Lower lobe of right lung (tissue), 2 donors: Measurements from ENCODE around the gene SCAMP5. TPM values are rescaled to one million over a fixed set of nuclear protein-coding genes. Genes with fewer than 3 reads are reported as not detected.
A peak's percentile ranks its signal among the peaks of the same experiment; 100 is the strongest.

Source experiments
- ATAC-seq, 2 donors: fragments of 200-7000 bp; cut with Tn5 transposase; one replicate each; pipeline ENCODE4 v1.9.1; 2020 to 2022; ENCODE audit warnings: mild to moderate bottlenecking in 2 of 2, moderate library complexity in 2 of 2
- DNase-seq: peaks from one replicate; pipeline ENCODE4 v3.0.0-alpha.2; 2020
- H3K27ac ChIP-seq: fragments of 200-600 bp; one replicate; pipeline ENCODE4 v1.8.0; 2022
- H3K27me3 ChIP-seq: fragments of 200-600 bp; one replicate; pipeline ENCODE4 v1.8.0; 2022; ENCODE audit warnings: low read depth
- H3K36me3 ChIP-seq: fragments of 200-600 bp; one replicate; pipeline ENCODE4 v1.8.0; 2022; ENCODE audit warnings: mild to moderate bottlenecking
- H3K4me1 ChIP-seq: fragments of 200-600 bp; one replicate; pipeline ENCODE4 v1.8.0; 2022
- H3K4me3 ChIP-seq: fragments of 200-600 bp; one replicate; pipeline ENCODE4 v1.8.0; 2022; ENCODE audit warnings: mild to moderate bottlenecking
- H3K9me3 ChIP-seq: fragments of 200-600 bp; one replicate; pipeline ENCODE4 v1.8.0; 2022
- intact Hi-C: fragments of 100-400 bp; cut with DNase I; formaldehyde crosslinking; loops from one replicate; pipeline ENCODE4 v1.11.0; 2022
- total RNA-seq: library from RNA; stranded (reverse); fragmentation: NEBNext Ultra II Directional; extraction: Animal tissue kit (Norgen Biotek cat#: 25700); gene quantifications from one replicate; pipeline ENCODE4 v1.2.1, GENCODE V29; 2021
- TF ChIP-seq, protein P1 (sequence below): fragments of 200-600 bp; IDR thresholded peaks from one replicate; pipeline ENCODE4 v1.8.0; 2022; ENCODE audit warnings: antibody characterized with exemption, mild to moderate bottlenecking
- donor health status: DM: no; HTN: yes; CAD: no; lungs with severe emphysema.

The SCAMP5 gene
- total RNA-seq, 1 donor from 2014 or later, result 1.9 TPM

- H3K27me3 ChIP-seq, result no peaks in the 10 kb centered on the region
- DNase-seq (no peak), ATAC-seq (no peak)
- intact Hi-C loops, result no loop called here
- TF ChIP-seq, protein P1, sequence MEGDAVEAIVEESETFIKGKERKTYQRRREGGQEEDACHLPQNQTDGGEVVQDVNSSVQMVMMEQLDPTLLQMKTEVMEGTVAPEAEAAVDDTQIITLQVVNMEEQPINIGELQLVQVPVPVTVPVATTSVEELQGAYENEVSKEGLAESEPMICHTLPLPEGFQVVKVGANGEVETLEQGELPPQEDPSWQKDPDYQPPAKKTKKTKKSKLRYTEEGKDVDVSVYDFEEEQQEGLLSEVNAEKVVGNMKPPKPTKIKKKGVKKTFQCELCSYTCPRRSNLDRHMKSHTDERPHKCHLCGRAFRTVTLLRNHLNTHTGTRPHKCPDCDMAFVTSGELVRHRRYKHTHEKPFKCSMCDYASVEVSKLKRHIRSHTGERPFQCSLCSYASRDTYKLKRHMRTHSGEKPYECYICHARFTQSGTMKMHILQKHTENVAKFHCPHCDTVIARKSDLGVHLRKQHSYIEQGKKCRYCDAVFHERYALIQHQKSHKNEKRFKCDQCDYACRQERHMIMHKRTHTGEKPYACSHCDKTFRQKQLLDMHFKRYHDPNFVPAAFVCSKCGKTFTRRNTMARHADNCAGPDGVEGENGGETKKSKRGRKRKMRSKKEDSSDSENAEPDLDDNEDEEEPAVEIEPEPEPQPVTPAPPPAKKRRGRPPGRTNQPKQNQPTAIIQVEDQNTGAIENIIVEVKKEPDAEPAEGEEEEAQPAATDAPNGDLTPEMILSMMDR, result no peak
- H3K27ac ChIP-seq, result no peak overlapping the region
- no peak overlapping the region for H3K4me3 ChIP-seq
- no peaks in the 10 kb centered on the region for H3K9me3 ChIP-seq
- no peaks in the 10 kb centered on the region for H3K36me3 ChIP-seq
- peaks cover 37% of the 10 kb centered on the region for H3K4me1 ChIP-seq
Measured at GRCh38 chr15:75068748-75069147, 73.4 kb downstream of the SCAMP5 start.

- no peaks in the 10 kb centered on the region for H3K9me3 ChIP-seq
- H3K4me1 ChIP-seq, result peaks cover 37% of the 10 kb centered on the region
- ATAC-seq (peak; percentile 68 to 84), DNase-seq (no peak)
- no peaks in the 10 kb centered on the region for H3K27me3 ChIP-seq
- TF ChIP-seq, protein P1, result no peak
- intact Hi-C loops, result no loop called here
- no peak overlapping the region for H3K4me3 ChIP-seq
- H3K27ac ChIP-seq, result no peak overlapping the region
- no peaks in the 10 kb centered on the region for H3K36me3 ChIP-seq
Measured at GRCh38 chr15:75069301-75069925, 74.0 kb downstream of the SCAMP5 start.

- Histone ChIP-seq H3K4me3 (no peak overlapping the region), H3K36me3 (no peaks in the 10 kb centered on the region), H3K9me3 (no peaks in the 10 kb centered on the region), H3K27ac (no peak overlapping the region), H3K4me1 (peaks cover 25% of the 10 kb centered on the region), H3K27me3 (no peaks in the 10 kb centered on the region)
- intact Hi-C loops, result no loop called here
- ATAC-seq (no peak), DNase-seq (no peak)
- TF ChIP-seq, protein P1, result no peak
Measured at GRCh38 chr15:75070674-75071073, 75.3 kb downstream of the SCAMP5 start.

Other genes with a start within 250 kb of the SCAMP5 start
- not detected for gene CYP1A2, start 246.7 kb upstream of the SCAMP5 start, total RNA-seq
- 83.8 TPM for gene CSK, start 213.5 kb upstream of the SCAMP5 start, total RNA-seq
- not detected for gene LMAN1L, start 182.7 kb upstream of the SCAMP5 start, total RNA-seq
- gene CPLX3, start 168.9 kb upstream of the SCAMP5 start, total RNA-seq, result not detected
- gene ULK3, start 152.4 kb upstream of the SCAMP5 start, total RNA-seq, result 40.3 TPM
- 122 TPM for gene SCAMP2, start 122.2 kb upstream of the SCAMP5 start, total RNA-seq
- 29.4 TPM for gene MPI, start 105.5 kb upstream of the SCAMP5 start, total RNA-seq
- 92.2 TPM for gene FAM219B, start 88.7 kb upstream of the SCAMP5 start, total RNA-seq
- gene COX5A, start 57.5 kb upstream of the SCAMP5 start, total RNA-seq, result 134 TPM
- 17.0 TPM for gene RPP25, start 38.8 kb upstream of the SCAMP5 start, total RNA-seq
- gene PPCDC, start 28.0 kb downstream of the SCAMP5 start, total RNA-seq, result 11.2 TPM
- gene C15orf39, start 206.3 kb downstream of the SCAMP5 start, total RNA-seq, result 36.3 TPM